OCI-LY7 (cell line): ENCODE data around the gene ACACA. TPM values are rescaled to one million over a fixed set of nuclear protein-coding genes. Genes with fewer than 3 reads are reported as not detected.

Experiments
- BruUV-seq: library from RNA; stranded (reverse); fragments of 400-500 nt; replicated peaks from 2 replicates; lab custom pipeline; 2021; lab: Mats Ljungman, UMichigan
- CTCF ChIA-PET: fragments of 300-600 bp; sonication (Branson Sonifier 250); formaldehyde crosslinking; loops from one replicate; lab custom pipeline; 2022; ENCODE audit warnings: antibody characterized with exemption; ENCODE audit not compliant: unreplicated experiment; lab: Charles Lee
- POLR2A ChIA-PET: fragments of 300-600 bp; sonication (Branson Sonifier 250); formaldehyde crosslinking; loops from one replicate; lab custom pipeline; 2022; ENCODE audit warnings: antibody characterized with exemption; lab: Charles Lee
- DNase-seq: peaks from one replicate; pipeline ENCODE4 v3.0.0-alpha.2; 2015; ENCODE audit warnings: low spot score
- H2AFZ ChIP-seq: fragments of 200-600 bp; sonication (generic), shearing (Covaris generic); 2 replicates; pipeline ENCODE4 v1.6.1; 2014; ENCODE audit warnings: mild to moderate bottlenecking, antibody characterized with exemption, low read length, moderate library complexity
- H3K27ac ChIP-seq: fragments of 200-600 bp; sonication (generic); 2 replicates; pipeline ENCODE4 v1.5.1; 2014; ENCODE audit warnings: mixed run types, low read depth, mild to moderate bottlenecking, moderate library complexity, low read length, inconsistent platforms; ENCODE audit not compliant: poor library complexity, severe bottlenecking
- H3K36me3 ChIP-seq: fragments of 200-600 bp; sonication (generic); 2 replicates; pipeline ENCODE4 v1.6.1; 2014; ENCODE audit warnings: mild to moderate bottlenecking, antibody characterized with exemption, low read length, moderate library complexity, mixed read lengths; ENCODE audit not compliant: insufficient read depth
- H3K4me1 ChIP-seq: fragments of 200-600 bp; sonication (generic); 2 replicates; pipeline ENCODE4 v1.5.1; 2014; ENCODE audit warnings: mild to moderate bottlenecking, low read length; ENCODE audit not compliant: insufficient read depth, poor library complexity, severe bottlenecking
- H3K4me2 ChIP-seq: fragments of 200-600 bp; sonication (generic); 2 replicates; pipeline ENCODE4 v1.6.1; 2014; ENCODE audit warnings: mild to moderate bottlenecking, low read length
- H3K4me3 ChIP-seq: fragments of 200-600 bp; sonication (generic); 2 replicates; pipeline ENCODE4 v1.5.1; 2014; ENCODE audit warnings: mild to moderate bottlenecking, low read depth, low read length; ENCODE audit not compliant: poor library complexity, severe bottlenecking
- H3K79me2 ChIP-seq: fragments of 200-600 bp; sonication (generic); 2 replicates; pipeline ENCODE4 v1.6.1; 2016; ENCODE audit warnings: low read depth, mild to moderate bottlenecking, low read length, moderate library complexity, mixed read lengths; ENCODE audit not compliant: insufficient read depth
- H3K9me2 ChIP-seq: fragments of 200-600 bp; sonication (generic); 2 replicates; pipeline ENCODE4 v1.6.1; 2016; ENCODE audit warnings: mild to moderate bottlenecking, low read length, mixed read lengths; ENCODE audit not compliant: insufficient read depth
- H3K9me3 ChIP-seq: fragments of 200-600 bp; sonication (generic); 2 replicates; pipeline ENCODE4 v1.6.1; 2014; ENCODE audit warnings: mild to moderate bottlenecking, mixed run types, low read length, mixed read lengths
- H4K20me1 ChIP-seq: fragments of 200-600 bp; sonication (generic); 2 replicates; pipeline ENCODE4 v1.6.1; 2014; ENCODE audit warnings: mild to moderate bottlenecking, antibody characterized with exemption, low read length, moderate library complexity, mixed read lengths; ENCODE audit not compliant: insufficient read depth
- CTCF ChIP-seq: fragments of 200-600 bp; sonication (generic); conservative IDR thresholded peaks from 2 replicates; pipeline ENCODE4 v1.5.1; 2014; ENCODE audit warnings: mild to moderate bottlenecking, antibody characterized with exemption, low read length, moderate library complexity, mixed read lengths
- EZH2phosphoT487 ChIP-seq: fragments of 200-600 bp; sonication (generic); IDR thresholded peaks from 2 replicates; pipeline ENCODE4 v1.6.1; 2018; ENCODE audit warnings: low read depth, borderline replicate concordance, mild to moderate bottlenecking, mixed run types, antibody characterized with exemption, low read length, moderate library complexity, mixed read lengths
- intact Hi-C: fragments of 100-400 bp; cut with micrococcal nuclease; formaldehyde crosslinking; loops from one replicate; pipeline ENCODE4 v1.10.0; 2022; ENCODE audit not compliant: unreplicated experiment
- total RNA-seq, 2 experiments: library from RNA; depleted of rRNA in 1 of 2; stranded (reverse); fragments of >200 nt in 1 of 2; shearing (Covaris generic) in 1 of 2; gene quantifications; 2 replicates each; pipeline ENCODE4 v1.2.3, GENCODE V29; 2014 to 2022

The ACACA gene
- total RNA-seq, 2 experiments from 2014 or later, result 32.1 to 98.3 TPM

DNA sequence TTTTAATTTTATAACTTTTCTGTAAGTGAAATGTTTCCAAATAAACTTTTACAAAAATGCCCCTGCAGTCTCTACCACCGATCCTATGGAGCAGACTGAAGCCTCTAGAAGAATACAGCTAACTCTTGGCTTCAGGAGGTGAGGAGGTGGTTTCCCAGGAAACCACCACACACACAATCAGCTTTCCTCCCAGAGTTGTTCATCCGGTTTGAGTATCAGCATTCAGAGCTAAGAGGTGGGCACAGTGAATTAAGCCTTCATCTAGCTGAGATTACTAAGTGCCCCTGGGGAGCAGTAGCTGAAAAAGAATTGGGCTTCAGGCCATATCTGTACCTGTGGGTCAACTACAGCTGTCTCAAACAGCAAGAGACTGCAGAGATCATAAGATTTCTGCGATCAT is 318.2 kb downstream of the ACACA start:
- ChIA-PET POLR2A (interaction anchor here (0.6 to 0.9 kb wide), 2 partner anchors 9 to 467 kb away, joined by 3 read pairs; no protein-coding TSS in a partner anchor), CTCF (no interaction called here)
- Histone ChIP-seq H3K4me3 (no peak overlapping the region), H3K4me1 (no peaks in the 10 kb centered on the region), H2AFZ (no peak overlapping the region), H3K4me2 (no peak overlapping the region), H3K9me3 (no peaks in the 10 kb centered on the region), H4K20me1 (no peaks in the 10 kb centered on the region), H3K9me2 (no peaks in the 10 kb centered on the region), H3K36me3 (peaks cover 68% of the 10 kb centered on the region; the same call in 1 of the 2 replicates), H3K79me2 (no peaks in the 10 kb centered on the region), H3K27ac (no peak overlapping the region)
- TF ChIP-seq EZH2phosphoT487 (no peak), CTCF (no peak)
- BruUV-seq, result no TSS peak
- no peak for DNase-seq
- intact Hi-C loops, result no loop called here

DNA sequence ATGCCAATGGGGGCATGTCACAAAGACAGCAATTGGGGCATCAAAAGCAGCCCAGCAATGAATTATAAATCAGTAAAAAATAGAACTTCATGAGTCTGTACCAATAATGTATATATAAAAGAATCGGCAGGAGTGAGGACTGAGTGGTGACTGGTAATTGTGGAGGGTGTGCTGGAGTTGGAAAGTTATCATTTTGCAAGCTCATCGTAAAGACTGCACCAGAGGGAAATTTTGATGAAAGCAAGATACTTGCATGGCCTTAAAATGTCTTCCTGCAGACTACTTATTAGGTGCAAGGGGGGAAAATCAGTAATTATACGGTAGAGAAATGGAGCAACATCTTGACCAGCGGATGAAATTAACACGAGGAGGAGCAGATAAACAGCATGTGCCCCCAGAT is 319.0 kb downstream of the ACACA start:
- H4K20me1 ChIP-seq, result no peaks in the 10 kb centered on the region
- no peak for TF ChIP-seq CTCF
- TF ChIP-seq EZH2phosphoT487, result no peak
- H2AFZ ChIP-seq, result no peak overlapping the region
- H3K27ac ChIP-seq, result no peak overlapping the region
- H3K9me2 ChIP-seq, result no peaks in the 10 kb centered on the region
- H3K79me2 ChIP-seq, result no peaks in the 10 kb centered on the region
- H3K4me3 ChIP-seq, result no peak overlapping the region
- no peaks in the 10 kb centered on the region for H3K4me1 ChIP-seq
- DNase-seq, result no peak
- intact Hi-C loops, result no loop called here
- POLR2A ChIA-PET, result interaction anchor here (0.9 kb wide), 1 partner anchor 466 kb away, joined by 3 read pairs; no protein-coding TSS in a partner anchor
- CTCF ChIA-PET, result no interaction called here
- BruUV-seq, result no TSS peak
- H3K4me2 ChIP-seq, result no peak overlapping the region
- peaks cover 61% of the 10 kb centered on the region; the same call in 1 of the 2 replicates for H3K36me3 ChIP-seq
- H3K9me3 ChIP-seq, result no peaks in the 10 kb centered on the region

GRCh38 chr17:37086948-37087347 is 319.7 kb downstream of the ACACA start:
- CTCF ChIA-PET, result no interaction called here
- Histone ChIP-seq H3K79me2 (no peaks in the 10 kb centered on the region), H4K20me1 (no peaks in the 10 kb centered on the region), H3K4me3 (no peak overlapping the region), H3K4me2 (no peak overlapping the region), H3K4me1 (no peaks in the 10 kb centered on the region), H3K36me3 (peaks cover 54% of the 10 kb centered on the region; the same call in 1 of the 2 replicates), H3K27ac (no peak overlapping the region), H3K9me3 (no peaks in the 10 kb centered on the region), H3K9me2 (no peaks in the 10 kb centered on the region), H2AFZ (no peak overlapping the region)
- intact Hi-C loops, result no loop called here
- POLR2A ChIA-PET, result no interaction called here
- no peak for DNase-seq
- BruUV-seq, result no TSS peak
- TF ChIP-seq EZH2phosphoT487 (no peak), CTCF (no peak)
